Calu3 (cell line): ENCODE measurements around the gene PRKCA. TPM values are rescaled to one million over a fixed set of nuclear protein-coding genes. Genes with fewer than 3 reads are reported as not detected.
"Not testable (repeated sequence)": the region's sequence is repeated elsewhere in the genome, so short reads cannot be mapped to it uniquely, and the experiment has no call there.

Source experiments
- BruUV-seq: library from RNA; stranded (reverse); fragments of 400-500 nt; replicated peaks from 2 replicates; lab custom pipeline; 2021; lab: Mats Ljungman, UMichigan
- CTCF ChIA-PET: fragments of 300-600 bp; sonication (Branson Sonifier 250); formaldehyde crosslinking; loops from one replicate; lab custom pipeline; 2022; ENCODE audit warnings: antibody characterized with exemption; lab: Charles Lee
- DNase-seq: peaks from one replicate; pipeline ENCODE4 v3.0.0; 2022
- H3K27ac Mint-ChIP-seq: one replicate; pipeline ENCODE4 v1.8.0; 2022; ENCODE audit warnings: mixed read lengths; ENCODE audit not compliant: unreplicated experiment
- H3K27me3 Mint-ChIP-seq: one replicate; pipeline ENCODE4 v1.8.0; 2022; ENCODE audit warnings: mixed read lengths; ENCODE audit not compliant: unreplicated experiment
- H3K36me3 Mint-ChIP-seq: one replicate; pipeline ENCODE4 v1.8.0; 2022; ENCODE audit warnings: mild to moderate bottlenecking, moderate library complexity, mixed read lengths; ENCODE audit not compliant: insufficient read depth, unreplicated experiment
- H3K4me1 Mint-ChIP-seq: one replicate; pipeline ENCODE4 v1.8.0; 2022; ENCODE audit warnings: mild to moderate bottlenecking, low read depth, mixed read lengths; ENCODE audit not compliant: unreplicated experiment
- H3K4me3 Mint-ChIP-seq: one replicate; pipeline ENCODE4 v1.8.0; 2022; ENCODE audit warnings: mild to moderate bottlenecking, low read depth, moderate library complexity, mixed read lengths; ENCODE audit not compliant: unreplicated experiment
- H3K9me3 Mint-ChIP-seq: one replicate; pipeline ENCODE4 v1.8.0; 2022; ENCODE audit warnings: low read depth, mixed read lengths; ENCODE audit not compliant: unreplicated experiment
- CTCF ChIP-seq: fragments of 200-600 bp; IDR thresholded peaks from one replicate; pipeline ENCODE4 v1.8.0; 2022; ENCODE audit warnings: antibody characterized with exemption; ENCODE audit not compliant: unreplicated experiment
- intact Hi-C: fragments of 100-400 bp; cut with micrococcal nuclease; formaldehyde crosslinking; loops from one replicate; pipeline ENCODE4 v1.10.0; 2022; ENCODE audit not compliant: unreplicated experiment
- total RNA-seq: library from RNA; stranded (reverse); gene quantifications from 2 replicates; pipeline ENCODE4 v1.2.3, GENCODE V29; 2022

The PRKCA gene
- total RNA-seq, 1 experiment from 2014 or later, result 126 TPM

GRCh38 chr17:66487121-66487520 lies 184.7 kb downstream of the PRKCA start:
- Mint-ChIP-seq H3K27ac (no peak overlapping the region), H3K4me1 (peaks cover 48% of the 10 kb centered on the region), H3K9me3 (no peaks in the 10 kb centered on the region), H3K4me3 (no peak overlapping the region), H3K27me3 (no peaks in the 10 kb centered on the region), H3K36me3 (peaks cover 10% of the 10 kb centered on the region)
- no peak for DNase-seq
- BruUV-seq, result no TSS peak
- CTCF ChIA-PET, result interaction anchor here (0.6 to 1.1 kb wide), 2 partner anchors 97 to 169 kb away, joined by 3 read pairs; no protein-coding TSS in a partner anchor
- TF ChIP-seq CTCF, result no peak
- intact Hi-C loops, result no loop called here

GRCh38 chr17:66487981-66488468 lies 185.6 kb downstream of the PRKCA start:
- H3K27ac Mint-ChIP-seq, result no peak overlapping the region
- DNase-seq, result no peak
- CTCF ChIA-PET, result interaction anchor here (1.1 kb wide), 1 partner anchor 98 kb away, joined by 3 read pairs; no protein-coding TSS in a partner anchor
- no TSS peak for BruUV-seq
- no peaks in the 10 kb centered on the region for H3K9me3 Mint-ChIP-seq
- H3K36me3 Mint-ChIP-seq, result peaks cover 10% of the 10 kb centered on the region
- intact Hi-C loops, result no loop called here
- H3K4me3 Mint-ChIP-seq, result no peak overlapping the region
- no peaks in the 10 kb centered on the region for H3K27me3 Mint-ChIP-seq
- peaks cover 52% of the 10 kb centered on the region for H3K4me1 Mint-ChIP-seq
- no peak for TF ChIP-seq CTCF

GRCh38 chr17:66488864-66489263 lies 186.5 kb downstream of the PRKCA start:
- DNase-seq, result no peak
- no peaks in the 10 kb centered on the region for H3K9me3 Mint-ChIP-seq
- CTCF ChIA-PET, result no interaction called here
- H3K4me1 Mint-ChIP-seq, result peaks cover 61% of the 10 kb centered on the region
- peaks cover 10% of the 10 kb centered on the region for H3K36me3 Mint-ChIP-seq
- no peaks in the 10 kb centered on the region for H3K27me3 Mint-ChIP-seq
- no TSS peak for BruUV-seq
- no peak for TF ChIP-seq CTCF
- no peak overlapping the region for H3K27ac Mint-ChIP-seq
- intact Hi-C loops, result no loop called here
- H3K4me3 Mint-ChIP-seq, result no peak overlapping the region

- CTCF ChIA-PET, BruUV-seq, H3K27ac Mint-ChIP-seq, intact Hi-C loops, DNase-seq, H3K4me3 Mint-ChIP-seq, H3K27me3 Mint-ChIP-seq, H3K9me3 Mint-ChIP-seq: not testable (repeated sequence)
- H3K4me1 Mint-ChIP-seq, result peaks cover 66% of the 10 kb centered on the region
- peaks cover 10% of the 10 kb centered on the region for H3K36me3 Mint-ChIP-seq
Measured at GRCh38 chr17:66489576-66489975, 187.2 kb downstream of the PRKCA start.

GRCh38 chr17:66491213-66491612 lies 188.8 kb downstream of the PRKCA start:
- no TSS peak for BruUV-seq
- H3K36me3 Mint-ChIP-seq, result peaks cover 11% of the 10 kb centered on the region
- CTCF ChIA-PET, result no interaction called here
- H3K9me3 Mint-ChIP-seq, result no peaks in the 10 kb centered on the region
- H3K27me3 Mint-ChIP-seq, result no peaks in the 10 kb centered on the region
- TF ChIP-seq CTCF, result no peak
- peaks cover 59% of the 10 kb centered on the region for H3K4me1 Mint-ChIP-seq
- intact Hi-C loops, result no loop called here
- no peak overlapping the region for H3K27ac Mint-ChIP-seq
- H3K4me3 Mint-ChIP-seq, result no peak overlapping the region
- DNase-seq, result no peak
